Measurements from ENCODE around the gene NTN5.
A peak's percentile ranks its signal among the peaks of the same experiment; 100 is the strongest.

The NTN5 gene

DNA sequence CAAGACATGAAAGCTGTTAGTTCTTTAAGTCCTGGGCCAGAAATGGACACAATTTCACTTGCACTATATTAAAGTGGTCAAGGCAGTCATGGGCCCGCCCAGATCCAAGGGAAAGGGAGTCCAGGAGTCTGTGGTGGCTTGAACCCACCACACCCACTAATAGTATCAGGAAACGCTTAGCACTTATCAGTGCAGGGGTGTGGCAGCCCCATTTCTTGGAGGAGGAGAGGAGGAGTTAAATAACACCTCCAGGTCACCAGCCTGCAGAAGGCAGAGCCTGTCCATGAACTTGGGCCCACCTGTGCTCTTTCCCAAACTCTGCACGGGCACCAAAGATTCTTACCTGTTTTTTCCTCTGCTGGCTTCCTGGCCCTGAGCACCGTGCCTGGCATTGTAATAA, 5.4 kb upstream of the NTN5 start:
- WGBS, result 86% methylated on average over 3 of the region's 4 CpGs

DNA sequence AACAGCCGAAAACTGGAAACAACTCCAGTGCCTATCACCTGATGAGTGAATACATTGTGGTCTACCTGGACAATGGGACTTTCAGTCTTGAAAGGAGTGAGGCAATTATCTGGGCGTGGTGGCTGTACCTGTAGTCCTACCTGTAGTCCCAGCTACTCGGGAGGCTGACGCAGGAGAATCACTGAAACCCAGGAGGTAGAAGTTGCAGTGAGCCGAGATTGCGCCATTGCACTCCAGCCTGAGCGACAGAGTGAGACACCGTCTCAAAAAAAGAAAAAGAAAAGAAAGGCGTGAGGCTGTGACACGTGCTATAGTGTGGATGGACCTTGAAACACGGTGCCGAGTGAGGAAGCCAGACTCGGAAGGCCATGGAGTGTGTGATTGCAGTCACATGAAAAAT, 4.1 kb upstream of the NTN5 start:
- Histone ChIP-seq H3K9me3 (ENCODE audit: insufficient read depth, low read depth, low read length) (no peaks in the 10 kb centered on the region), H3K27ac (ENCODE audit: low read depth, low read length) (no peak overlapping the region), H3K9ac (ENCODE audit: low read depth, low read length) (no peak overlapping the region), H3K4me1 (ENCODE audit: insufficient read depth, low read length) (peaks cover 25% of the 10 kb centered on the region), H3K27me3 (ENCODE audit: insufficient read depth, low read length) (peaks cover 11% of the 10 kb centered on the region), H3K36me3 (ENCODE audit: insufficient read depth, low read length) (no peaks in the 10 kb centered on the region), H3K4me3 (ENCODE audit: low read length) (no peak overlapping the region)
- 93% methylated on average over 13 of the region's 13 CpGs for WGBS

More for the DNA sequence above, 5.4 kb upstream of the NTN5 start:
- no peaks in the 10 kb centered on the region for H3K9me3 ChIP-seq (ENCODE audit: insufficient read depth, low read depth, low read length)
- no peak overlapping the region for H3K4me3 ChIP-seq (ENCODE audit: low read length)
- H3K9ac ChIP-seq (ENCODE audit: low read depth, low read length), result no peak overlapping the region
- no peak overlapping the region for H3K27ac ChIP-seq (ENCODE audit: low read depth, low read length)
- H3K4me1 ChIP-seq (ENCODE audit: insufficient read depth, low read length), result peaks cover 24% of the 10 kb centered on the region
- H3K36me3 ChIP-seq (ENCODE audit: insufficient read depth, low read length), result no peaks in the 10 kb centered on the region
- H3K27me3 ChIP-seq (ENCODE audit: insufficient read depth, low read length), result peaks cover 11% of the 10 kb centered on the region

DNA sequence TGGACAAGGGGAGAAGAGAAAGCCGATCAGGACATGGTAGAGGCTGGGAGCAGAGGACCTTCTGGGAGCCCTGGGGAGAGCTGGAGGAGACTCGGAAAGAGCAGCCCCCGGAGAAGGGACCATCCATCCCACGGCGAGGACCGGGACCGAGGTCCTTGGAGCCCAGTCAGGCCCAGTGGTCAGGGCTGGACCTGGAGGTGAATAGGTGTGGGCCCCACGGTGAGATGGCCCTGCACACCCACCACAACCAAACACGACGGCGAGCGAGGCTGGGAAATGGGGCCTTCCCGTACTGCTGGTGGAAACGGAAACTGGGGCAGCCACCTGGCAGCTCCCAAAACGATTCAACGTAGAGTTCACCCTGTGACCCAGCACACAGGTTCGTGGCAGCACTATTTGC, 3.7 kb upstream of the NTN5 start:
- 91% methylated on average over 17 of the region's 17 CpGs for WGBS
- Histone ChIP-seq H3K9ac (ENCODE audit: low read depth, low read length) (no peak overlapping the region), H3K4me1 (ENCODE audit: insufficient read depth, low read length) (peaks cover 25% of the 10 kb centered on the region), H3K27ac (ENCODE audit: low read depth, low read length) (no peak overlapping the region), H3K4me3 (ENCODE audit: low read length) (no peak overlapping the region), H3K9me3 (ENCODE audit: insufficient read depth, low read depth, low read length) (no peaks in the 10 kb centered on the region), H3K27me3 (ENCODE audit: insufficient read depth, low read length) (peaks cover 11% of the 10 kb centered on the region), H3K36me3 (ENCODE audit: insufficient read depth, low read length) (no peaks in the 10 kb centered on the region)

DNA sequence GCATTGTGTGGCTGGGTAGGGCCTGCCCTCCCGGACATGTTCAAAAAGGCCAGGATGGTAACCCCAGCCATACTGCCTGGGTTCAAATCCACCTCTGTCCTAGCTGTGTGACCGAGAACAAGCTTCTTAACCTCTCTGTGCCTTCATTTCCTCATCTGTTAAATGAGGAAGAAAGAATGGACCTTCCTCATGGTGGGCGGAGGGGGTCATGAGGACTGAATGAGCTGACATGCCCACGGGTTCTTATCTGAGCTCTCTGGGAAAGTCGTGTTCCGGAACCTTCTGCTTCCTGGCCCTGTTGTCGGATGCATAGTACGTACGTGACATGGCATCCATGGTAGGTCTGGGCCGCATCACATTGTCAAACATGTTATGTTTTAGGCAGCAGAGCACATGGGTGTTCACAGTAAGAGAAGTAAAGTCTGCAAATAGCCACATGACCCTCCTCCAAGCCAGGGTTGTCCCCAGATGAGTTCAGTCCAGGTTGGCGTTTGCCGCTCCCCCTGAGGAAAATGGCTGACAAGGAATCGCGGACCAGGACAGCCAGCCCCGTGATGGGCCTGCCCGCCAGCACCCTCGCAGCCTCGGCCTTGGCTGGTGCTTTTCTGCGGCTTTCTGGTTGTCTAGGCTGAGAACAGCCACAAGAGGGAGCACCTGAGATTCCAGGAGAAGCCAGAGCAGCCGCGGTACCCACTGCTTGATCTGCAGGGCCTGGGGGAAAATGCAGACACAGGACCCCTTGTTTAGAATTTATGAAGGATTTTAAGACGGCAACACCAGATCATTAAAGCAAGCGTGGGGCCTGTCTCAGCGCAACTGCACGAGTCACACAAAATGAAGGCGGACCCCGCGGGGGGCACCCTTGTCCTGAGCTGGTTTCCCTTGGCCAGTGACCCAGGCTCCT, 2.4 kb upstream of the NTN5 start:
- Histone ChIP-seq H3K27me3 (ENCODE audit: insufficient read depth, low read length) (peaks cover 11% of the 10 kb centered on the region), H3K4me1 (ENCODE audit: insufficient read depth, low read length) (peaks cover 25% of the 10 kb centered on the region), H3K4me3 (ENCODE audit: low read length) (no peak overlapping the region), H3K9me3 (ENCODE audit: insufficient read depth, low read depth, low read length) (no peaks in the 10 kb centered on the region), H3K27ac (ENCODE audit: low read depth, low read length) (no peak overlapping the region), H3K9ac (ENCODE audit: low read depth, low read length) (no peak overlapping the region), H3K36me3 (ENCODE audit: insufficient read depth, low read length) (no peaks in the 10 kb centered on the region)
- WGBS, result 39% methylated on average over 28 of the region's 28 CpGs

DNA sequence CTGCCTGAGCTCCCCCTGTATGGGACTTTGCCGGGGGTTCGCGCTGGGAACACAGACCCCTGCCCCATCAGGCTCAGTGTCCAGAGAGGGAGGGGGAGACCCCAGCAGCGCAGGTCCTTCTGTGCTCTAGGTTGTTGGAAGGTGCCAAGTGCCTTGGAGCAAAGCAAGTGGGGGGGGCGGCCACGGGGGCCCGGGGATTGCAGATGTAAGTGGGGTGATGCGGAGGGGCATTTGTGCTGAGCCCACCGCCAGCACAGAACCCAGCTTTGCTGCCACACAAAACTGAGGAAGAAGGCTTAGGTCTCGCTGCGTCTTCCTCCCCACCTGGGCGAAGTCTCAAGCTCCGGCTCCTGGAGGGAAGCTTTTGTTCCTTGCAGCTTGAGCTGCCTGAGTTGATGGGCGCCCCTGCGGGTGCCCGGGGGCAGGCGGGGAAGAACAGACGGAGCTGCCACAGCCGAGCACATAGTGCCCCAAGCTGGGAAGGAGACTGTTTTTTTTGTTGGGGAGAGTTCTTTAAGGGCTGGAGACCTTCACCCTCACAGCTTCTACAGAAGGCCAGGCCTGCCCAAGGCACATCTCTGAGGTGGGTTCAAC, 1.5 kb upstream of the NTN5 start:
- Histone ChIP-seq H3K4me3 (ENCODE audit: low read length) (no peak overlapping the region), H3K27ac (ENCODE audit: low read depth, low read length) (no peak overlapping the region), H3K27me3 (ENCODE audit: insufficient read depth, low read length) (peaks cover 11% of the 10 kb centered on the region), H3K4me1 (ENCODE audit: insufficient read depth, low read length) (peaks cover 25% of the 10 kb centered on the region), H3K9me3 (ENCODE audit: insufficient read depth, low read depth, low read length) (no peaks in the 10 kb centered on the region), H3K9ac (ENCODE audit: low read depth, low read length) (no peak overlapping the region), H3K36me3 (ENCODE audit: insufficient read depth, low read length) (no peaks in the 10 kb centered on the region)
- 23% methylated on average over 19 of the region's 19 CpGs for WGBS

DNA sequence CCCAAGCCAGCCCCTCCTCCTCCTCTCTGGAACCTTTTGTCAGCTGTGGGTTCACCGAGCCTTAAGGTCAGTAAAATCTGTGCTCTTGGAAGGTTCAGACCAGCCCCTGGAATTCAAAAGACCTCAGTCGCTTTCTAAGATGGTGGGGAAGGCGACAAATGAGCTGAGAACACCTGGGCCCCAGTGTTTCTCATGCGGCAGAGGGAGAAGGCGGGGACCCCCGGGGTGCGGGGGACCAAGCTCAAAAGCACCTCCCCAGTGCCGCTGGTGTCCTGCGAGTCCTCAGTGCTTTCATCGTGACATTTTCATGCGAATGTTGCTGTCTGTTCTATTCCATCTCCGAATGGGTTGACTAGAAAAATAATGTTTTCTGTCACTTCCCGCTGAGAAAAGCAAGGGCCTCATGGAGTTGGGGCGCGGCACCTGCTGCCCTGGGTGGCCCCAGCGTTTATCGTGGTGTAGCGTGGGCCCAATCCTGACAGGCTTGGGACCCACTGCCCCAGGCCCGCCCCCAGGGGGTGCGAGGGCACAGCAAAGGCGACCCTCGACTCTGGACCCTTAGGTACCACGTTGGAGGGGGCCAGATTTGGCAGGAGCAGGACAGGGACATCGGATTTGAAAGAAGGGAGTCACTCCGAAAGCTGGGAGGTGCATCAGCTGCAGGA, 751 bp upstream of the NTN5 start:
- H3K4me3 ChIP-seq (ENCODE audit: low read length), result peak overlapping the region; percentile 26; the same call in 1 of the 2 replicates

DNA sequence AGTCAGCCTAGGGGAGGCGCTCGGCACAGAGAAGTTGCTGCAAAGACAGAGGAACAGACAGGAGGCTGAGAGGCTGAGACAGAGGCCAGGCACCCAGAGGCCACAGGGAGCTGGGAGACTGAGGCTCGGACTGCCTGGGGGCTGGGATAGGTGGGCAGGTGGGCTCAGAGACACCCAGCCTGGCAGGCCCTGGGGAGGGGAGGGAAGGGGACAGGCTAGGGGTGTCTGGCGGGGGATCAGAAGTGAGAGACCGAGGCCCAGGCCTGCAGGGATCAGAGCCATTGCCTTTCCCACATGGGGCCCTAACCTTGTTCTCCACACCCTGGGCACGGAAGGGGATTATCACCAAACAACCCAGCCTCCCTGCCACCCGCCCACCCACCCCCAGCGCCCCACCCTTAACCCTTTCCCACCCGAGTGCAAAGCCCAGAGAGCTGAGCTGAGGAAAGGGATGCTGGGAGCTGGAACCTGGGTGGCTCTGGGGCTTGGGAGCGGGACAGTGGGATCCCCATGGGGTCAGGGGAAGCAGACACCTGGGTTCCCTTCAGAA, 1.3 kb downstream of the NTN5 start:
- Histone ChIP-seq H3K27me3 (ENCODE audit: insufficient read depth, low read length) (peaks cover 11% of the 10 kb centered on the region), H3K4me1 (ENCODE audit: insufficient read depth, low read length) (peaks cover 25% of the 10 kb centered on the region), H3K9ac (ENCODE audit: low read depth, low read length) (no peak overlapping the region), H3K4me3 (ENCODE audit: low read length) (no peak overlapping the region), H3K36me3 (ENCODE audit: insufficient read depth, low read length) (no peaks in the 10 kb centered on the region), H3K9me3 (ENCODE audit: insufficient read depth, low read depth, low read length) (no peaks in the 10 kb centered on the region), H3K27ac (ENCODE audit: low read depth, low read length) (no peak overlapping the region)
- 84% methylated on average over 4 of the region's 10 CpGs for WGBS

More for the DNA sequence above, 751 bp upstream of the NTN5 start:
- Histone ChIP-seq H3K36me3 (ENCODE audit: insufficient read depth, low read length) (no peaks in the 10 kb centered on the region), H3K9ac (ENCODE audit: low read depth, low read length) (no peak overlapping the region), H3K27ac (ENCODE audit: low read depth, low read length) (no peak overlapping the region), H3K27me3 (ENCODE audit: insufficient read depth, low read length) (peaks cover 11% of the 10 kb centered on the region), H3K4me1 (ENCODE audit: insufficient read depth, low read length) (peaks cover 25% of the 10 kb centered on the region), H3K9me3 (ENCODE audit: insufficient read depth, low read depth, low read length) (no peaks in the 10 kb centered on the region)
- 40% methylated on average over 25 of the region's 25 CpGs for WGBS

DNA sequence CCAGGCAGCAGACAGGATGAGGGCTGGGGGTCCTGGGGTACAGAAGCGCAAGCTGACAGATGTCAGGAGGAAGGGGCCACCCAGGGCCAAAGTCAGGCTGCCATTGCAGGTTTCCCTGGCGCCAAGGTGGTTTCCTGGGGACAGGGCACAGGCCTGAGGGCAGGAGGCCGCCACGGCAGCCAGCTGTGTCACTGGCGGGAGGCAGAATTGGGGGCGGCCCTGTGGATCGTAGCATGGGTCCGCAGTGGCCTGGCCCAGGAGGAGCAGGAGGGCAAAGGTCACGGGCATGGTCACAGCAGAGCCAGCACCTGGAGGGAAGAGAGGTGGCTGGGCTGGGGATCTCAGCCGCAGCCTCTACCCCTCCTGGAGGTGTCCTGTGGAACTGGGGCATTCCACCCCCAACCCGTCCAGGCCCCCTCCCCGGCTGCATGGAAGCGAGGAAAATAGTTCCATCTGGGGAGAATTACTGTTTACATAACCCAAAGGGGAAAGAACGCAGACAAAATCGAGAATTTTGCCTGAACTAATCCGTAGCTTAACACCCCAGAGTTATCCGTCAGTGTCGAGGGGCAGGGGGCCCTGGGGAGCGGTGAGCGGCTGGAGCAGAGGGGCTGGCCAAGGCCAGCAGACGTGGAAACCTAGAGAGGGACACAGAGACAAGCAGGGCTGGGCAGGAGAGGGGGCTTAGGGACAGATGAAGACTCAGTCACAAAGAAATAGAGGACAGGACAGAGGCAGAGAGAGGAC, 1.9 kb downstream of the NTN5 start:
- Histone ChIP-seq H3K36me3 (ENCODE audit: insufficient read depth, low read length) (no peaks in the 10 kb centered on the region), H3K27me3 (ENCODE audit: insufficient read depth, low read length) (peaks cover 11% of the 10 kb centered on the region), H3K9me3 (ENCODE audit: insufficient read depth, low read depth, low read length) (no peaks in the 10 kb centered on the region), H3K4me1 (ENCODE audit: insufficient read depth, low read length) (peaks cover 25% of the 10 kb centered on the region), H3K9ac (ENCODE audit: low read depth, low read length) (no peak overlapping the region), H3K27ac (ENCODE audit: low read depth, low read length) (no peak overlapping the region), H3K4me3 (ENCODE audit: low read length) (no peak overlapping the region)
- 88% methylated on average over 21 of the region's 21 CpGs for WGBS

DNA sequence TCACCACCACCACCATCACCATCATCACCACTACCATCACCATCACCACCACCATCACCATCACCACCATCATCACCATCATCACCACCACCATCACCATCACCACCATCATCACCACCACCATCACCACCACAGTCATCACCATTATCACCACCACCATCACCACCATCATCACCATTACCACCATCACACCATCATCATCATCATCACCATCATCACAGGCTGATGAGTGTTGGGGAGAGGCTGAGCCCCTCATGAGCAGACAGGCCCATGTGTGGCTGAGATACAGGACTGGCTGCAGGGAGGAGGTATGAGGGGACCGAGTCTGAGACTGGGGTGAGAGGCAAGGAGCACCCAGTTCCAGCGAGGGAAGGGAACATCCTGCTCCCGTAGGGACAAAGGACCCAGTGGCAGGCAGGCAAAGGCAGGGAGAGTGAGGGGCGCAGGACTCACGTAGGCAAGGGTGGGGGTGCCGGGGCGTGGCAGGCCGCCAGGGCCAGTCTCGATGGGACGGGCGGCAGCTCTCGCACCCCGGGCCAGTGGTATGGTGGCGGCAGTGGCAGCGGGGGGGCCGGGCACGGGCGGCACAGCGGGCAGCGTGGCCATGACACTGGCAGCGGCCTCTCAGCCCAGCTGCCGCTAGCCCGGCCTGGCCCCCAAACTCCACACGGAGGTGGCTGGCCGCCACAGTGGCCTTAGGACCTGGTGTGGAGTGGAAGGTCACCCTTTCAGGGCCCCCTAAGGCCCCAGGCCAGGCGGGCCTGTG, 2.7 kb downstream of the NTN5 start:
- Histone ChIP-seq H3K27me3 (ENCODE audit: insufficient read depth, low read length) (peaks cover 11% of the 10 kb centered on the region), H3K36me3 (ENCODE audit: insufficient read depth, low read length) (no peaks in the 10 kb centered on the region), H3K4me3 (ENCODE audit: low read length) (no peak overlapping the region), H3K4me1 (ENCODE audit: insufficient read depth, low read length) (peaks cover 19% of the 10 kb centered on the region), H3K9ac (ENCODE audit: low read depth, low read length) (no peak overlapping the region), H3K27ac (ENCODE audit: low read depth, low read length) (no peak overlapping the region), H3K9me3 (ENCODE audit: insufficient read depth, low read depth, low read length) (no peaks in the 10 kb centered on the region)
- 95% methylated on average over 26 of the region's 26 CpGs for WGBS

DNA sequence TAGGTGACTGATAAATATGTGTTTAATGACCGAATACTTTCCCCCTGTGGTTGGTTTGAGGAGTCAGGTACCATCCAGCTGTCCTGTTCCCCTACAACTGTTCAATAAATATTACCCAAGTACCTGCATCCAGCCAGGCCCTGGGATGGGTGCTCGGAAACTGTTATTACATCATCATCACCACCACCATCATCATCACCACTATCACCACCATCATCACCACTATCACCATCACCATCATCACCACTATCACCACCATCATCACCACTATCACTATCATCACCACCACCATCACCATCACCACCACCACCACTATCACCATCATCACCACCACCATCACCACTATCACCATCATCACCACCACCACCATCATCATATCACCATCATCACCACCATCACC, 4.1 kb downstream of the NTN5 start:
- Histone ChIP-seq H3K27ac (ENCODE audit: low read depth, low read length) (no peak overlapping the region), H3K4me3 (ENCODE audit: low read length) (no peak overlapping the region), H3K9me3 (ENCODE audit: insufficient read depth, low read depth, low read length) (no peaks in the 10 kb centered on the region), H3K4me1 (ENCODE audit: insufficient read depth, low read length) (0 out of 2 replicates have a peak, but pooled peaks cover 6% of the 10 kb centered on the region), H3K36me3 (ENCODE audit: insufficient read depth, low read length) (no peaks in the 10 kb centered on the region), H3K9ac (ENCODE audit: low read depth, low read length) (no peak overlapping the region), H3K27me3 (ENCODE audit: insufficient read depth, low read length) (peaks cover 5% of the 10 kb centered on the region)
- 94% methylated on average over 1 of the region's 2 CpGs for WGBS
